HG03097 (cell line): ENCODE results near the gene SMIM38.

ENCODE experiments used
- ATAC-seq: cut with Tn5 transposase; IDR thresholded peaks from one replicate; pipeline ENCODE4 v1.9.1; 2021; ENCODE audit not compliant: unreplicated experiment, low FRiP score

The SMIM38 gene

GRCh38 chr11:69157822-69158231 lies 2.1 kb downstream of the SMIM38 start:
- ATAC-seq = no peak

GRCh38 chr11:69158301-69159149 lies 2.8 kb downstream of the SMIM38 start:
- no peak for ATAC-seq

GRCh38 chr11:69159150-69159852 lies 3.6 kb downstream of the SMIM38 start:
- ATAC-seq = no peak

GRCh38 chr11:69160296-69161116 lies 4.8 kb downstream of the SMIM38 start:
- no peak for ATAC-seq

GRCh38 chr11:69161117-69161407 lies 5.3 kb downstream of the SMIM38 start:
- ATAC-seq = no peak

GRCh38 chr11:69162505-69162904 lies 6.8 kb downstream of the SMIM38 start:
- ATAC-seq = no peak

- no peak for ATAC-seq
These were observed 8.1 kb downstream of the SMIM38 start for GRCh38 chr11:69163842-69164241.

GRCh38 chr11:69164824-69165223 lies 9.1 kb downstream of the SMIM38 start:
- no peak for ATAC-seq

- ATAC-seq = no peak
These were observed 10.0 kb downstream of the SMIM38 start for GRCh38 chr11:69165775-69166174.

- peak; percentile 74 for ATAC-seq
These were observed 10.7 kb downstream of the SMIM38 start for GRCh38 chr11:69166218-69167115.

GRCh38 chr11:69167130-69167915 lies 11.6 kb downstream of the SMIM38 start:
- no peak for ATAC-seq

- no peak for ATAC-seq
These were observed 12.4 kb downstream of the SMIM38 start for GRCh38 chr11:69167916-69168691.

- ATAC-seq = no peak
These were observed 13.7 kb downstream of the SMIM38 start for GRCh38 chr11:69169479-69169878.

GRCh38 chr11:69170704-69171103 lies 15.0 kb downstream of the SMIM38 start:
- no peak for ATAC-seq

GRCh38 chr11:69171476-69172240 lies 15.9 kb downstream of the SMIM38 start:
- ATAC-seq = no peak

GRCh38 chr11:69172674-69173073 lies 16.9 kb downstream of the SMIM38 start:
- ATAC-seq = no peak

GRCh38 chr11:69173331-69173730 lies 17.6 kb downstream of the SMIM38 start:
- no peak for ATAC-seq
